ENCODE results near the gene VKORC1. TPM values are rescaled to one million over a fixed set of nuclear protein-coding genes. Genes with fewer than 3 reads are reported as not detected.

The VKORC1 gene
- polyA plus RNA-seq, 3 donors: 64.6 to 86.1 (median 72.4) TPM

Other genes with a start within 250 kb of the VKORC1 start
- 10 to 100 TPM; 43.7 to 52.6 (median 44.6) TPM for gene BCL7C, start 200.7 kb downstream of the VKORC1 start, polyA plus RNA-seq (ENCODE audit: insufficient read length in 3 of 3)
- gene CTF1, start 198.2 kb downstream of the VKORC1 start, polyA plus RNA-seq (ENCODE audit: insufficient read length in 3 of 3): 1 to 10 TPM; 7.5 to 8.4 (median 7.7) TPM
- 10 to 100 TPM; 32.2 to 35.4 (median 34.8) TPM for gene FBXL19, start 171.2 kb downstream of the VKORC1 start, polyA plus RNA-seq (ENCODE audit: insufficient read length in 3 of 3)
- gene ORAI3, start 145.7 kb downstream of the VKORC1 start, polyA plus RNA-seq (ENCODE audit: insufficient read length in 3 of 3): 10 to 100 TPM; 21.7 to 23.4 (median 23.3) TPM
- gene SETD1A, start 137.0 kb downstream of the VKORC1 start, polyA plus RNA-seq (ENCODE audit: insufficient read length in 3 of 3): 10 to 100 TPM; 18.7 to 22.6 (median 20.2) TPM
- gene HSD3B7, start 109.6 kb downstream of the VKORC1 start, polyA plus RNA-seq (ENCODE audit: insufficient read length in 3 of 3): 10 to 100 TPM in 2 of 3 donors, 1 to 10 TPM in 1; 8.1 to 10.9 (median 10.8) TPM
- gene STX1B, start 84.2 kb downstream of the VKORC1 start, polyA plus RNA-seq (ENCODE audit: insufficient read length in 3 of 3): 1 to 10 TPM; 1.2 to 2.2 (median 1.7) TPM
- 10 to 100 TPM; 38.4 to 47.3 (median 45.4) TPM for gene STX4, start 61.2 kb downstream of the VKORC1 start, polyA plus RNA-seq (ENCODE audit: insufficient read length in 3 of 3)
- 1 to 10 TPM; 5.7 to 7.6 (median 6.4) TPM for gene ZNF668, start 20.6 kb downstream of the VKORC1 start, polyA plus RNA-seq (ENCODE audit: insufficient read length in 3 of 3)
- 10 to 100 TPM; 13.2 to 19.0 (median 14.5) TPM for gene ZNF646, start 20.4 kb downstream of the VKORC1 start, polyA plus RNA-seq (ENCODE audit: insufficient read length in 3 of 3)
- 1 to 10 TPM; 1.0 to 2.0 (median 1.3) TPM for gene PRSS53, start 5.9 kb downstream of the VKORC1 start, polyA plus RNA-seq (ENCODE audit: insufficient read length in 3 of 3)
- gene BCKDK, start 13.6 kb upstream of the VKORC1 start, polyA plus RNA-seq (ENCODE audit: insufficient read length in 3 of 3): 10 to 100 TPM; 40.4 to 47.7 (median 41.6) TPM
- gene KAT8, start 22.9 kb upstream of the VKORC1 start, polyA plus RNA-seq (ENCODE audit: insufficient read length in 3 of 3): 10 to 100 TPM; 66.4 to 80.5 (median 75.9) TPM
- gene PRSS8, start 40.9 kb upstream of the VKORC1 start, polyA plus RNA-seq (ENCODE audit: insufficient read length in 3 of 3): 10 to 100 TPM; 74.4 to 91.2 (median 75.3) TPM
- 1 to 10 TPM; 1.4 to 2.0 (median 1.7) TPM for gene PRSS36, start 55.3 kb upstream of the VKORC1 start, polyA plus RNA-seq (ENCODE audit: insufficient read length in 3 of 3)
- 100 to 1,000 TPM; 689 to 914 (median 729) TPM for gene FUS, start 85.3 kb upstream of the VKORC1 start, polyA plus RNA-seq (ENCODE audit: insufficient read length in 3 of 3)
- 10 to 100 TPM; 10.3 to 13.1 (median 12.4) TPM for gene PYCARD, start 108.0 kb upstream of the VKORC1 start, polyA plus RNA-seq (ENCODE audit: insufficient read length in 3 of 3)
- under 1 TPM; 0.07 to 0.28 (median 0.18) TPM for gene TRIM72, start 119.3 kb upstream of the VKORC1 start, polyA plus RNA-seq (ENCODE audit: insufficient read length in 3 of 3)
- not detected for gene PYDC1, start 122.3 kb upstream of the VKORC1 start, polyA plus RNA-seq (ENCODE audit: insufficient read length in 3 of 3)
- gene ITGAM, start 165.2 kb upstream of the VKORC1 start, polyA plus RNA-seq (ENCODE audit: insufficient read length in 3 of 3): 1 to 10 TPM; 1.7 to 2.6 (median 2.2) TPM